NCI-H345 treated with DMSO at 0.1 percent for 48 hours (cell line): ENCODE data around the gene PBX1.

ENCODE experiments used
- DNase-seq: peaks from one replicate; lab custom pipeline; 2025; ENCODE audit not compliant: unreplicated experiment; lab: John Stamatoyannopoulos, UW

The PBX1 gene

DNA sequence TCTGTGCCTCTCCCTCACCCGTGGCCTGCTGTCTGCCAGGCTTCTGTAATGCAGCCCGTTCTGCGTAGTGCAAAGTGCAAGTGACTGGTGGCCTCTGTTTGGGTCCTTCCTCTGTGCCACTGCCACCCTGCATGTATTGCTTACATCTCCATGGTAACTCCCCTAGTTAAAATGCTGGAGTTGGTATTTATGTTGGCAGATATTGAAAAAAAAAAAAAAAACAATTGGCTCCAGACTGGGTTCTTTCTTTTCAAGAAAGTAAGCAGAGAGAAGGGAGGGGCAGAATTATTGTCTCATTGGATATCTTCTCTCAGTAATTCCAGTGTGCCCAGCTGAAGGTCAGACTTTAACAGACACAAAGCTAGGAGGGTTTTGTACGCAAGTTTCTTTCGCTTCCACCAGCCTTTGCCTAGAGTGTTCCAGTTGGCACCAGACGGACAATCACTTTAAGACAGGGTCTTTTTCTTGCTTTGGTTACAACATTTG, 242.3 kb downstream of the PBX1 start:
- DNase-seq = no peak

DNA sequence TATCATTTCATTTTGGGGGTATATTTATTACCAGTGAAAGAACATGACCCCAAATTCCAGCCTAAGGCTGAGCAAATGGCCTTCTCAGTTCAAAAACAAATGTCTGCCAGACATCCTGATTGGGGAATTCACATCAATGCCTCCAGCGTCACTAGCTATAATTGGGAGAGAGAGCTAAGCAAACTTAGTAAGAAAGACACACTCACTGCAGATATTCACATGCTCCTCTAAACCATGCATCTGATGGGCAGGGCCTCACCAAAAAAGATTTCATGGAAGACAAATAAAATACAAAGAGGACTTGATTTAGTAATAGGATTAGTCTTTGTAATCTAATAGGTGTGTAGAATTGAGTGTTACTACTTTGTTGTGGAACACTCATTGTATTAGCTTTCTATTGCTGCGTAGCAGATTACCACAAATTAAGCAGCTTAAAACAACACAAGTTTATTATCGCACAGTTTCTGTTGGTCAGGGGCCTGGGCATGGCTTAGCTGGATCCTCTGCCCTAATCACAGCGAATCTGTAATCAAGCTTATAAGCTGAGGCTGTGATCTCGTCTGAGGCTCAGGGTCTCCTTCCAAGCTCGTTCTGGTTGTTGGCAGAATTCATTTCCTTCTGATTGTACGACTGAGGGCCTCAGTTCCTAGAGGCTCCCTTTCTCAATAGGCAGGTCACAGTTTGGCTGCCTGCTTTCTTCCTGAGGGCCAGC, 243.0 kb downstream of the PBX1 start:
- DNase-seq = no peak

DNA sequence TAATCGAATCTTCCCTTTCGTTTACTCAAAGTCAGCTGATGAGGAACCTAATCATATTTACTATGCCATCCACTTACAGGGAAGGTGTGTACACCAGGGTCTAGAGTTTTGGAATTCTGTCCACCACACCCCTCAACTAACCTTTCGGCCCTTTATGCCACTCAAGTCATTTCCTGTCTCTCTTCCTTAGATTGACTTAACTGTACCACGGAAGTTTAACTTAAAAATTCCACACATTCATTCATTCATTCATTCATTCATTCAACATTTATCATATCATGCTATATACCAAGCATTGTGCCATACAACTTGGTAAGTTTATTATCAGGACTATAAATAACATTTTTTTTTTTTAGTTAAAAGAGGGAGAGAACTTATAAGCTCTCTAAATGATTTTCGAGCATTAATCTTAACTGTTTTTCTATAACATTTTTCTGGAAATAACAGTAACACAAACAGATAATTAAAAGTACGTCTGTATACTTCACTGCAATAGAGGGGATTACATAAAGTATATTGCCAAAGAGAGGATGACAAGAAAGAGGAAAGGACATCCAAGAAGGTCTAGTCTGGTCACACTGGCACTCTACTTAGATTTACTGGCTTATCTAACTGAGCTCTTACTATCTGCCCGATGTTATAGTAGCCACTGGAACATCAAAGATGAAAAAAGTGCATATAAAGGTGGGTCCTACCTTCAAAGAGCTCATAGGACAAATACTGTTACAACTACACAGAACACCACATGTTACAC, 243.7 kb downstream of the PBX1 start:
- no peak for DNase-seq

DNA sequence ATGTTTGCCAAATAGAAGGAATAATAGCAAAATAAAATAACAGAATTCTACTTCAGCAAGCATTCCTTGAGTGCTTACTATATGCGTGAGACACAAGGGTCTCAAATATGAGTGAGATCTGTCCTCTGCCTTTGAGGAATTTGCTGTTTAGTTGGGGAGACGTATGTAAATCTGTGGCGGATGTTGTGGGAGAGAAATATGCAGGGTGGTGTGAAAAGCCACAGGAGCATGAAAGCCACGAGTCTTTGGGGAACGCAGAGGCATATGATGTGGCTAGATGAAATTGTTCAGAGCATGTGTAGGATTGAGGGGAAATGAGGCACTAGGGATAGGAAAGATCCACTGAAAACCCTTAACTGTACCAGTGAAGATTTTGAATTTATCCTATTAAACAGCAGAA, 244.4 kb downstream of the PBX1 start:
- no peak for DNase-seq

DNA sequence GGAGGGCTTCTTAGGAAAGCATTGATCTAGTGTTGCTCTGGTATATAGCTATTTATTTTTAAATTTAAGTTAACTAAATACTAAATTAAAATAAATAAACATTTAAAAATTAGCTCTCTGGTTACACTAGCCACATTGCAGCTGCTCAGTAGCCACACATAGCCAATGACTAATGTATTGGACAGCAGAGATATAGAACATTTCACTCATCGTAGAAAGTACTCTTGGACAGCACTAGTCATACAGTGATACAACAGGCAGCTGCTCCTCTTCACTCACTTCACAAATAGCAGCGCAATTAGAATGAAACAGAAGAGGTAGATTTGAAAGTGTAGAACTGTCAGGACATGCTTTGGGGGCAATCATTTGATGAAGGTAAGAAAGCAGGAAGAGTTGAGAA, 245.4 kb downstream of the PBX1 start:
- no peak for DNase-seq

DNA sequence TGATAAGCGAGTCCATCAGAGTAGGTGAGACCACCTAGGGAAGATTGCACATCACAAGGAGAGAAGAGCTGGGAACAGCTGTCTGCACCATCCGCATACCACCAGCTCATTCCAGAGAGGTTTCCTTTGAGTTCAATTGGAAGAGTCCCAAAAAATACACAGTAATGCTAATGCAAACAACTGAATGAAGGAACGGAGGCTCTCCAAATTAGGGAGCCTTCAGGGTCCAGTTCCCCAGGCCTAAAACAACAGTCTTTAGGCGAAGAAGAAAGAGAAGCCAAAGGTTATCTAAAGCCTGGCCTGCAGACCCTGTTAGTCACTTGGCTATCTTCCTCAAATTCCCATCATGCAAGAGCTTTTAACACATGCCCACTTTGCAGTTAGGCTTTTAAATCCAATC, 246.4 kb downstream of the PBX1 start:
- DNase-seq = no peak

DNA sequence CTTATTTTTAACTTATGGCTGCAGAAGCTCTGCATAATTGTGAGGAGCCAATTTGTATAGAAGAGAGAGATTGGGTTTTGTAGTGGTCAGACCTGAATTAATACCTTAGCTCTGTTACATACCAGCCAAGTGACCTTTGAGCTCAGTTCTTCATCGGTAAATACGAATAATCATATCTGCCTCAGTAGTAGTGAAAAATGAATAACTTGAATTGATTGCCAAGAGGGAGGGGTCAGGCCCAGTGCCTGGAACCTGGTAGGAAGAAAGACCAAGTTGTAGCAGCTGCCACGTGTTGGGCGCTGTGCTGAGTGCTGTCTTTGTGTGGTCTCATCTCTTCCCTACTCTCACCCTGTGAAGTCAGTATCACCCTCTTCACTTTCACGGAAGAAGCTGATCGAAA, 247.5 kb downstream of the PBX1 start:
- DNase-seq = no peak

DNA sequence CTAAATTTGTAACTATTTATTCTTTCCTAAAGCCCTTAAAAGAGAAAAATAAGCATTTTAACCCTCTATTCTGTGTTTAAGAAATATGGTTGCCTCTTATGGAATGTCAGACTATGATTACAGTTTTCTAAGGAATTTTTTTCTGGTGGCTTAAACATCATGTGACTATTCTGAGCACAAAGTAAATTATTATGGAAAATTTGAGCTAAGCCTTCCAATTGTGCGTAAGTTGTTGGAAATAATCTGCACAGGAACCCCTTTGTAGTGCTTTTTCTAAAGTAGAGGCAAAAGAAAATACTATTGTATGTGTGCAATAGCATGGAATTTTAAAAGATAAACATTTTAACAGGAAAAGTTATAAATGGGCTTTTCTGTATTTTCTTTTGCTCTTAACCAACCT, 254.8 kb downstream of the PBX1 start:
- DNase-seq = no peak

DNA sequence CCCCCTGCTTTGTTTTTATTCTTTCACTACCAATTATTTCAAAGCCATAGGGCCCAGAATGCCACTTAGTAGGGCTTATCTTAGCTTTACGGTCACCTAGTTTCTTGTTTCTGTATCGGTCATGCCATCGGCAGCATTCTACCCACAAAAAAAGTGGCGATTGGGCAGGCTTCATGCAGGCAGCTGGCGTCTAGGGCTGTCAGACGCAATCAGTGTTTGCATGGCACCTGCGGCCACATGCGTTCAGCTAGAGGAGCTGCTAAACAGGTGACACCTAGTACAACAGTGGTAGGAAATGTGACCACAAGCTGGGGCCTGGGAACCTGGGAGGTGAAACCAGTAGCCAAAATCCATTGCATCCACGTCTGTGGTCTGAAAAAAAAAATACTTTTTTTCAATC, 262.7 kb downstream of the PBX1 start:
- DNase-seq = no peak

DNA sequence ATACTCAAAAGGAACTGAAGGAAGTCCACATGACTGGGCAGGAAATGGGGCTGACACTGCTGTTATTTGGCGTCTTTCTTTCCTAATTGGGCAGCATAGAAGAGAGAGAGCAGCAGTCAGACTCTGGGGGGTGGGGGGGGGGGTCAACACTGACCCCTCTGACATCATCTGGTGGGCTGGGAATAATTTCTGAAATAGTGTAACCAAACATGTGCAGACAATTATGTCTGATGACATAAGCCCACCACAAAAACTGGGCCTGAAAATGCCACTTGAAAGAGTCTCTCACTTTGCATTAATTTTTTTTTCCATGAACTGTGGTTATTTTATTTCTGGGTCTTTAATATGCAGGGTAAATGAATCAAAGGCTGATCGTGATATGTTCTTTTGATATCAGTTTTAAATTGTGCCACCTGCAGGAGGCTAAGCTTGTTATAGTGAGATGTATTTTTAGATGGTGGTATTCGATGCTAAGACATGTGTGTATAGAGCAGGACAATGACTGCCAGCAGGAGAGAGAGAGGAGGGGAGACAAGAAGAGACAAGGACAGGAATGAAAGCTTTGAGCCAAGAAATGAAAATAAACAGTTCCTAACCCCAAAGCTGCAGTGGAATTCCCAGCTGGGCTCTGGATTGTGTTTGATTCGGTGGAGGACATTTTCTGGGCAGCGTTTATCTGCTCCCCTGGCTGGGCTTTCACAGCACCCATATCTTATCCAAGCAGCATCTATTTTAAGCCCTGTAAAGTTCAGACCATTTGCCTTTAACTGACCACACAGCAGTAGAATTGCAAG, 264.7 kb downstream of the PBX1 start:
- DNase-seq = no peak

DNA sequence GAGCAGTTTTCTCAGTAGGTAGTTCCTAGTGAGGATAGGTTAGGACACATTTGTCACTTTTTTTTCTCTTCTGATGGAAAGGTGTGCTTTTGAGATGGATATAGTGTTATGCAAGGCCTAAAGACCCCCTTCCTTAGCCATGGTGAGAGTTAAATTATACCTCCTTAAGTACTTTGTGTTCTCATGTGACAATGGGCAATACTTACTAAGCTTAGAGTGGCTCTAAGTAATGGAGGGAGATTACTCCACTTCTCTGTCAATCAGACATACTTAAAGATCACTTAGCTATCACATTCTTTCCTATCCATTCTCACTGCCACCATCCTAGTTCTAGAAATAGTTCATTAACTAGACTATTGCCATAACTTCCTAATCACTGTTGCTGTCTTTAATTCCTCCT, 265.6 kb downstream of the PBX1 start:
- DNase-seq = no peak

DNA sequence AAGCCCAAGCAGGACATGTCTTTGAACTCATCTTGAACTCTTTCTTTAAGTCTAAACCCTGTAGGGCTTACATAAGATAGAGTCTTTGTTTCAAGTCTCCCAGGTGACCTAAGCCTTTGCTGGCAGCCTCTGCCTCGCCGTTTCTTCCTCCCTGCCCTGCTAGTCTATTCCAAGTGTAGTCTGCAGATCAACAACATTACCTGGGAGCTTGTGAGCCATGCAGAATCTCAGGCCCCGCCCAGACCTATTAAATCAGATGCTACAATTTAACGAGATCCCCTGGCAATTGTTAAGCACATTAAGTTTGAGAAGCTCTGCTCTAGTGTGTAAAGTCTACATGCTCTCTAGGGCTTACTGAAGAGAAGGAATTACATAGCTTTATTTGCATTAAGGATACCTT, 271.6 kb downstream of the PBX1 start:
- DNase-seq = no peak

DNA sequence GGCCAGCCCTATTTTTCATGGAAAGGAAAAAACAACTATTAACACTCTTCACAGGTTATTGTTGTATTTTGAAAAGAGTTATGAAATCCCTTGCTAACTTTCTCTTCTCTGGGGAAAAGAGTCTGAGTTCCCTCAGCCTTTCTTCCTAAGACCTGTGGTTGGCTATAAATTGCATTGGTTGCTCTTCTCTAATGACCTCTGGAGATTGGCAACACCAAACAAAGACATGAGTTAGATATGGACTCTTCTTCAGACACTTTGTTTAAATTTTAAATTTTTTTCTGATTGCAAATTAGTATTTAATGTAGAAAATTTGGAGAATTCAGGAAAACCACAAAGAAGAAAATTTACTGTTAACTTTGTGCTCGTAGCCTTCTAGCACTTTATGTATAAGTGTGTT, 275.7 kb downstream of the PBX1 start:
- DNase-seq = no peak

DNA sequence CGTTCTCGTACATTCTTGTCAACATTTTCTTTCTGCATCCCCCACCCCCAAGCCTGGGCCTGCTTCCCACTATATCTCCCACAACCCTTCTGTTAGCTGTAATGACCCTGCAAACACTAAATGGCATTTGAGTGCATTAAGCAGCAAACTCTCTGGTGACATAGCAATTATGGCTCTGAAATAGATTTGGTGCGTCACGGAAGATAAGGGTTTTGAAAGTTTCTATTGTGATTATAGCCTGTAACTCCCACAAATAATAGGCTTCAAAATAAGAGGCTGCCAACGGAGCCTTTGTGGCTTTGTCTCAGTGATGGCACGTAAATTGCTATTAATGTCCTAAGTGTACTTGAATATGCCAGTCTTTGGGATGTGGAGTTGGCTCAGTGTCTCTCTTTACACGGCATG, 277.6 kb downstream of the PBX1 start:
- peak; percentile 15 for DNase-seq

DNA sequence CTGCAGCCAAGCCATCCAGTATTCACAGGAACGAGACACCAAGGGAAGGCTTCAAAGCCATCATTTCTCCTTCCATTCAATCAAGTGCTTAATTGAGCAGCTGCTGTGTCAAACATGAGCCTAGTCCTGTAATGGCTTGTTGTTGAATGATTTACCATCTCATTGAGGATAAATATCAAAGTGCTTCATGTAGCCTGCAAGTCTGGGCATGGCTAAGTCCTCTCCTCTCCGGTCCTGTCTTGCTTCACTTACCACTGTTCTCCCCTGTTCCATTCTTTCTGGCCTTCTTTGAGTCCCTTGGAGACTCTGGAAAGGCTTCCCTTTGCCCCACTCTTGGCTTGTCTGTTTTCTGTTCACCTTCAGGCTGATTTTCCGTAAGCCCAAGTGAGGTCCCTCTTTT, 279.8 kb downstream of the PBX1 start:
- DNase-seq = no peak

DNA sequence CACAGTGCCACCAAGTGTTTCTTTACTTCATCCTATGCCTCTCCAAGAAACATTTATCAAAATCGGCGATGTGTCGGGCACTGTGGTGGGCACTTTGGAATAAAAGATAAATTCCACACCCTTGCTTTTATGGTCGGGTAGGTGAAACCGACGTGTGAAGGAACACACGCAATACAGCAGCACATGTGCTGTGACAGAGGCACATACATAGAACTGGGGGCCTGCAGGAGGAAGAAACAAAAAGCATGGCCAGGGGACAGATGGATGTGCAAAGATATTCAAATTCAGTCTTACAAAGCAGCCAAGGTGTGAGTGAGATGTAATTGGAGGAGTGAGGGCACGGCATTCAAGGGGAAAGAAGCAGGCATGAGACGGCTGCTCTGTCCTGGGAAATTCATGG, 282.0 kb downstream of the PBX1 start:
- no peak for DNase-seq

DNA sequence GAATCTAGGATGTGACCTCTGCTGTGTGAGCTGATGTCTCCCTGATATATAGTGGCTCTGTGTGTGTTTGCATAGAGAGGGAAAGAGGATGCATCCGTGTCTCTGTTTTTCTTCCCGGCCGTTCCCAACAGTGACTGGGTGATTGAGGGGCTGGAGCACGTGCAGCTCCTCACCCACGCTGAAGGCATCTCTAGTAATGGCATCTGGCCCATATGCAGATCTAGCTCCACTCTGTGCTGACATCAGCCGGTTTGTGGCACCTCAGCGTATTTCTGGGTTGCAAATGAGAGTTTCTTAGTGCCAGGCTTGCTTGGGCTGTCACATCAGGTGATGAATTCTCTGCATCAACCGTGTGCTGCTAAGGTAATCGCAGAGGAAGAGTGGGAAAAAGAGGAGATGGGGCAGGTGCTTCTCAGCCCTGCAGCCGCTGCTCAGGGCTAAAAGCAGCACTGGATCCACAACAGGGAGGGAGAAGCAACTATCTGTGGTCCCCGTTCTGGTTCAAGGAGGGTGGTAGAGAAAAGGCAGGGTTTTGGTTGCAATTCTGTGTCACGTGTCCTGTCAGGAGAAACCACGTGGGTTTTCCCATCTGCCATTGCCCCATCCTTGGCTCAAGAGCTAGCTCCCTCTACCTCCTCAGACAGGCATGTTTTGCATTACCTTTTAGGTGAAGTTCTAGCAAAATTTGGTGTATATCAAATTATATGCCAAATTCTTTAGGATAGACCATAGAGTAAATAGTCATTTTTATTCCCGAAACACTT, 282.9 kb downstream of the PBX1 start:
- no peak for DNase-seq

DNA sequence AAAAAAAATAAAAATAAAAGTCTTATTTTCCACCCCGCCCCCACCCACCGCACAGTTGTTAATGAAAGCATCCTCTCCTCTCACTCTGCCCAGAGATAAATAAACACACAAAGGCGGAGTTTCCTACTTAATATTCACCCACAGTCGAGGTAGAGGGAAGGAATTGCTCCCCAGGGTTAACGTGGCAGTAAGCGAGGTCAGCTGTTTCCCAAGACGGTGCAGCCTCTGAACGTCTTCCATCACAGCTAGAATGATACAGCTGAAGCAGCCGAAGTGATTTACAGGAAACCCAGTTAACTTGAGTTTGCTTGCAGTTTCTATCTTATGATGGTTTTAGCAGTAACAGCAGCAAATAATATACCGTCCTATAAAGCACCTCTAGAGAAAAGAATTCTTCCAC, 283.9 kb downstream of the PBX1 start:
- DNase-seq = no peak

DNA sequence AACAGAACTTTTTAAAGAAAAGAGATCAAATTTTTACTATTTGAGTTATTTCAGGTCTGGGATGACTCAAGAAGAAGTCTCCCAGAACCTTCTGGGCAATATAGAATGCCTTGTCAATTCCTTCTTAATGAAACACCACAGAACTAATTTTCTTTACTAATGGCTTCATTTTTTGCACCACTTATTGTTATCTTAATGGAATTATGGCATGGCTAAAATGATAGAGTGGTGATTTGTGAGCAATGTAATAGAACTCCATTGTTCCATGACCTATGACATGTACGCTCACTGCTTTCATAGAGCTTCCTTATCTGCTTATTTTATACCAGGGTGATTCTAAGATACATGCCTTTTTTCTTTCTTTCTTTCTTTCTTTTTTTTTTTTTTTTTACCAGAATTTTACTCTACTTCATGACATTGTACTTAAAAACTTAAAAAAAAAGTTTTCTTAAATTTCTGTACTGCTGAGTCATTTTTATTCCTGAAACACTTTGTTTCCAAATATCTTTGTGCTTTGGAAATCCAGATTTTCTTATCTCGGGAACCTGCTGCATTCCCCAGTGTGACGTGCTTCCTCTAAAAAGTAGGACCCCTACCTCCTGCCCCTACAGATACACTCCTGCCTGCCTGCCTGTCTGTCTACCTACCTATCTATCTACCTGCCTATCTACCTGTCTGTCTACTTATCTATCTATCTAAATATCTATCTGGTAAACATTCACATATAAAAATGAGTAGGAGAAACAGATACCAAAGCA, 284.9 kb downstream of the PBX1 start:
- no peak for DNase-seq
